ENCODE results near the gene OR51T1. TPM values are rescaled to one million over a fixed set of nuclear protein-coding genes. Genes with fewer than 3 reads are reported as not detected.
"Not testable (repeated sequence)": the region's sequence is repeated elsewhere in the genome, so short reads cannot be mapped to it uniquely, and the experiment has no call there.

OR51T1 gene
- total RNA-seq (2014; rRNA removed; shearing (Covaris generic)): not detected in 2 replicates
- polyA plus RNA-seq (2015; cell fraction: cytosol; rRNA removed): not detected in 2 replicates
- not detected in 2 replicates for polyA plus RNA-seq (2015; cell fraction: nucleus; rRNA removed)

GRCh38 chr11:4881860-4882500, at the start of gene OR51T1:
TSS of gene OR51T1 (plus strand) at chr11:4881900. CDS start at chr11:4881900, 0 bp downstream.
- DNase-seq (ENCODE audit: low read depth): no peak

- DNase-seq (ENCODE audit: low read depth): peak; percentile 42
Measured at GRCh38 chr11:4839851-4840549, 41.7 kb upstream of the OR51T1 start.

GRCh38 chr11:4848908-4849532, 32.7 kb upstream of the OR51T1 start, which contains the start of gene OR51S1:
TSS of gene OR51S1 (minus strand) at chr11:4849208. CDS start at chr11:4849208, 0 bp downstream.
- DNase-seq (ENCODE audit: low read depth): no peak

GRCh38 chr11:4851033-4851432, 30.7 kb upstream of the OR51T1 start:
- DNase-seq (ENCODE audit: low read depth): no peak

GRCh38 chr11:4854286-4854685, 27.4 kb upstream of the OR51T1 start:
- DNase-seq (ENCODE audit: low read depth): not testable (repeated sequence)

- DNase-seq (ENCODE audit: low read depth): no peak
Measured at GRCh38 chr11:4862447-4863236, 19.1 kb upstream of the OR51T1 start.

GRCh38 chr11:4863876-4864275, 17.8 kb upstream of the OR51T1 start:
- DNase-seq (ENCODE audit: low read depth): no peak

GRCh38 chr11:4865855-4866254, 15.8 kb upstream of the OR51T1 start:
- no peak for DNase-seq (ENCODE audit: low read depth)

- no peak for DNase-seq (ENCODE audit: low read depth)
Measured at GRCh38 chr11:4881188-4881587, 512 bp upstream of the OR51T1 start.

- DNase-seq (ENCODE audit: low read depth): no peak
Measured at GRCh38 chr11:4882543-4882942, 843 bp downstream of the OR51T1 start.

GRCh38 chr11:4884361-4884760, 2.7 kb downstream of the OR51T1 start:
- DNase-seq (ENCODE audit: low read depth): no peak

GRCh38 chr11:4886186-4886585, 4.5 kb downstream of the OR51T1 start:
- no peak for DNase-seq (ENCODE audit: low read depth)

GRCh38 chr11:4887591-4887990, 5.9 kb downstream of the OR51T1 start:
- DNase-seq (ENCODE audit: low read depth): no peak

- DNase-seq (ENCODE audit: low read depth): no peak
Measured at GRCh38 chr11:4890279-4890678, 8.6 kb downstream of the OR51T1 start.

GRCh38 chr11:4891996-4892640, 10.4 kb downstream of the OR51T1 start:
- peak; percentile 86 for DNase-seq (ENCODE audit: low read depth)

- no peak for DNase-seq (ENCODE audit: low read depth)
Measured at GRCh38 chr11:4903484-4903883, 21.8 kb downstream of the OR51T1 start, which contains the start of gene OR51A7. TSS of gene OR51A7 (plus strand) at chr11:4903783. CDS start at chr11:4907370, 3,587 bp downstream.

GRCh38 chr11:4916581-4916980, 34.9 kb downstream of the OR51T1 start:
- DNase-seq (ENCODE audit: low read depth): no peak

GRCh38 chr11:4919250-4919649, 37.5 kb downstream of the OR51T1 start, which contains the start of gene OR51G2:
TSS of gene OR51G2 (minus strand) at chr11:4919350. CDS start at chr11:4915663, 3,687 bp downstream.
- DNase-seq (ENCODE audit: low read depth): no peak

- DNase-seq (ENCODE audit: low read depth): no peak
Measured at GRCh38 chr11:4921796-4922195, 40.1 kb downstream of the OR51T1 start.

GRCh38 chr11:4922304-4922703, 40.6 kb downstream of the OR51T1 start:
- no peak for DNase-seq (ENCODE audit: low read depth)

GRCh38 chr11:4924239-4924638, 42.5 kb downstream of the OR51T1 start, which contains the start of gene OR51G1:
TSS of gene OR51G1 (minus strand) at chr11:4924339. CDS start at chr11:4924339, 0 bp downstream.
- DNase-seq (ENCODE audit: low read depth): no peak
